K562 (cell line): Measurements from ENCODE around the gene SH3BP5. TPM values are rescaled to one million over a fixed set of nuclear protein-coding genes. Genes with fewer than 3 reads are reported as not detected.

Experiments used
- BHLHE40 ChIP-seq: IDR thresholded peaks from 2 replicates; pipeline ENCODE4 v1.6.1; 2011; ENCODE audit warnings: low read length, improper control_type of control experiment
- ETV5 ChIP-seq: sonication (generic); formaldehyde crosslinking; IDR thresholded peaks from 2 replicates; pipeline ENCODE4 v1.4.0; 2020; ENCODE audit warnings: low read depth, mild to moderate bottlenecking, missing genetic modification reagents
- FOXJ3 ChIP-seq: sonication (generic); formaldehyde crosslinking; IDR thresholded peaks from 2 replicates; pipeline ENCODE4 v1.4.0; 2020; ENCODE audit warnings: mild to moderate bottlenecking, missing genetic modification reagents
- GTF2B ChIP-seq: IDR thresholded peaks from 2 replicates; pipeline ENCODE4 v1.6.1; 2011; ENCODE audit not compliant: insufficient read length; ENCODE audit errors: extremely low read depth
- HLTF ChIP-seq: fragments of 450-650 bp; IDR thresholded peaks from 2 replicates; pipeline ENCODE4 v1.6.1; 2016
- KAT2B ChIP-seq: IDR thresholded peaks from one replicate; pipeline ENCODE4 v1.6.1; 2012; ENCODE audit warnings: low read depth, mild to moderate bottlenecking, control low read depth, inconsistent platforms, low read length, moderate library complexity
- MAZ ChIP-seq, 2 experiments: fragments of 450-650 bp in 1 of 2; sonication (generic) in 1 of 2; formaldehyde crosslinking; IDR thresholded peaks in 1 of 2; conservative IDR thresholded peaks in 1 of 2; 2 replicates each; pipeline versions ENCODE4 v1.4.0 to v1.5.0; 2020; ENCODE audit warnings: mild to moderate bottlenecking in 1 of 2, missing genetic modification reagents in 1 of 2
- MEIS2 ChIP-seq: fragments of 450-650 bp; IDR thresholded peaks from 2 replicates; pipeline ENCODE4 v1.6.1; 2014; ENCODE audit warnings: mild to moderate bottlenecking; ENCODE audit not compliant: partially characterized antibody
- MIER1 ChIP-seq: fragments of 450-650 bp; IDR thresholded peaks from 2 replicates; pipeline ENCODE4 v1.6.1; 2016; ENCODE audit warnings: antibody characterized with exemption, mild to moderate bottlenecking, low read depth
- POLR3G ChIP-seq: IDR thresholded peaks from 2 replicates; pipeline ENCODE4 v1.6.1; 2011; ENCODE audit not compliant: insufficient read length, insufficient replicate concordance; ENCODE audit errors: extremely low read depth
- PREB ChIP-seq: sonication (generic); formaldehyde crosslinking; IDR thresholded peaks from 2 replicates; pipeline ENCODE4 v1.8.1; 2023; ENCODE audit warnings: mild to moderate bottlenecking, missing genetic modification reagents
- STAT5B ChIP-seq: fragments of 250-450 bp; sonication (Bioruptor Pico); IDR thresholded peaks from 2 replicates; pipeline ENCODE4 v1.8.0; 2021; ENCODE audit warnings: mild to moderate bottlenecking, inconsistent platforms
- VEZF1 ChIP-seq: fragments of 200-800 bp; sonication (Bioruptor generic); IDR thresholded peaks from 2 replicates; pipeline ENCODE4 v1.6.1; 2017; ENCODE audit warnings: missing genetic modification characterization, missing compliant biosample characterization
- WHSC1 ChIP-seq: IDR thresholded peaks from one replicate; pipeline ENCODE4 v1.6.1; 2012; ENCODE audit warnings: low read length, control low read depth, inconsistent platforms
- ZNF239 ChIP-seq: fragments of 250-450 bp; sonication (Bioruptor Pico); IDR thresholded peaks from 2 replicates; pipeline ENCODE4 v1.4.0; 2020; ENCODE audit warnings: mild to moderate bottlenecking
- ZNF408 ChIP-seq: fragments of 250-450 bp; sonication (Bioruptor Pico); IDR thresholded peaks from 2 replicates; pipeline ENCODE4 v1.4.0; 2020; ENCODE audit warnings: low read depth, mild to moderate bottlenecking, moderate library complexity
- ZNF586 ChIP-seq: fragments of 450-650 bp; formaldehyde crosslinking; conservative IDR thresholded peaks from 2 replicates; pipeline ENCODE4 v1.4.0; 2020; ENCODE audit warnings: mild to moderate bottlenecking, moderate library complexity
- ZNF589 ChIP-seq: fragments of 200-800 bp; sonication (Bioruptor generic); IDR thresholded peaks from 2 replicates; pipeline ENCODE4 v1.6.1; 2016; ENCODE audit warnings: low read depth, missing genetic modification characterization, missing compliant biosample characterization
- polyA plus RNA-seq, 8 experiments: library from polyadenylated mRNA; depleted of rRNA in 4 of 8; stranded (reverse) in 5 of 8; unstranded in 3 of 8; fragments of >200 nt; fragmentation: Nextera tagmentation in 2 of 8; fragmentation: Illumina TruSeq in 1 of 8; extraction: Ambion mirVana in 2 of 8; extraction: Trizol in 1 of 8; gene quantifications; 2 replicates each; pipeline versions ENCODE4 v1.2.1 to v1.2.3, GENCODE V29; 2011 to 2014; ENCODE audit warnings: inconsistent platforms in 1 of 8, missing spikeins in 1 of 8
- total RNA-seq, 7 experiments: library from RNA; depleted of rRNA in 6 of 7; stranded (reverse); fragments of >200 nt in 6 of 7; fragmentation: Illumina TruSeq in 2 of 7; extraction: Trizol in 2 of 7; gene quantifications; 2 replicates each; pipeline versions ENCODE4 v1.2.1 to v1.2.3, GENCODE V29; 2011 to 2021; ENCODE audit warnings: low replicate concordance in 1 of 7
- TF ChIP-seq, protein P1 (sequence below): sonication (generic); formaldehyde crosslinking; IDR thresholded peaks from 2 replicates; pipeline ENCODE4 v1.8.0; 2022; ENCODE audit warnings: mild to moderate bottlenecking, low read depth, missing genetic modification reagents
- TF ChIP-seq, protein P2 (sequence below): sonication (generic); formaldehyde crosslinking; IDR thresholded peaks from 2 replicates; pipeline ENCODE4 v1.8.0; 2022; ENCODE audit warnings: missing genetic modification reagents, mild to moderate bottlenecking, borderline replicate concordance

SH3BP5 gene
- total and polyA plus RNA-seq, 9 of the 15 experiments (the other 6 are each of a cell fraction or from before 2014, with no cell fraction given), result 2.9 to 29.0 (median 14.9) TPM

- TF ChIP-seq MEIS2 (no peak), ZNF586 (CRISPR knock-in tag) (no peak), POLR3G (no peak), ETV5 (CRISPR knock-in tag) (no peak), ZNF408 (no peak), ZNF589 (CRISPR knock-in tag) (0 out of 2 replicates have a peak, but pooled peaks have one; percentile 53), WHSC1 (no peak), MAZ (CRISPR knock-in tag; conservative IDR thresholded peaks at IDR 0.05 in 1 of 2, IDR thresholded peaks at IDR 0.05 in 1 of 2) (no peak), VEZF1 (peak; percentile 46; the same call in 1 of the 2 replicates), PREB (no peak), ZNF239 (no peak), STAT5B (no peak), KAT2B (no peak), FOXJ3 (CRISPR knock-in tag) (no peak), MIER1 (no peak), BHLHE40 (no peak), HLTF (no peak), GTF2B (no peak)
- TF ChIP-seq, protein P1, sequence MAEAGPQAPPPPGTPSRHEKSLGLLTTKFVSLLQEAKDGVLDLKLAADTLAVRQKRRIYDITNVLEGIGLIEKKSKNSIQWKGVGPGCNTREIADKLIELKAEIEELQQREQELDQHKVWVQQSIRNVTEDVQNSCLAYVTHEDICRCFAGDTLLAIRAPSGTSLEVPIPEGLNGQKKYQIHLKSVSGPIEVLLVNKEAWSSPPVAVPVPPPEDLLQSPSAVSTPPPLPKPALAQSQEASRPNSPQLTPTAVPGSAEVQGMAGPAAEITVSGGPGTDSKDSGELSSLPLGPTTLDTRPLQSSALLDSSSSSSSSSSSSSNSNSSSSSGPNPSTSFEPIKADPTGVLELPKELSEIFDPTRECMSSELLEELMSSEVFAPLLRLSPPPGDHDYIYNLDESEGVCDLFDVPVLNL (CRISPR knock-in tag), result no peak
- TF ChIP-seq, protein P2, sequence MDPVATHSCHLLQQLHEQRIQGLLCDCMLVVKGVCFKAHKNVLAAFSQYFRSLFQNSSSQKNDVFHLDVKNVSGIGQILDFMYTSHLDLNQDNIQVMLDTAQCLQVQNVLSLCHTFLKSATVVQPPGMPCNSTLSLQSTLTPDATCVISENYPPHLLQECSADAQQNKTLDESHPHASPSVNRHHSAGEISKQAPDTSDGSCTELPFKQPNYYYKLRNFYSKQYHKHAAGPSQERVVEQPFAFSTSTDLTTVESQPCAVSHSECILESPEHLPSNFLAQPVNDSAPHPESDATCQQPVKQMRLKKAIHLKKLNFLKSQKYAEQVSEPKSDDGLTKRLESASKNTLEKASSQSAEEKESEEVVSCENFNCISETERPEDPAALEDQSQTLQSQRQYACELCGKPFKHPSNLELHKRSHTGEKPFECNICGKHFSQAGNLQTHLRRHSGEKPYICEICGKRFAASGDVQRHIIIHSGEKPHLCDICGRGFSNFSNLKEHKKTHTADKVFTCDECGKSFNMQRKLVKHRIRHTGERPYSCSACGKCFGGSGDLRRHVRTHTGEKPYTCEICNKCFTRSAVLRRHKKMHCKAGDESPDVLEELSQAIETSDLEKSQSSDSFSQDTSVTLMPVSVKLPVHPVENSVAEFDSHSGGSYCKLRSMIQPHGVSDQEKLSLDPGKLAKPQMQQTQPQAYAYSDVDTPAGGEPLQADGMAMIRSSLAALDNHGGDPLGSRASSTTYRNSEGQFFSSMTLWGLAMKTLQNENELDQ (CRISPR knock-in tag), result no peak
These were observed 31.9 kb downstream of the SH3BP5 start (continued) for GRCh38 chr3:15300323-15301078.
